Stomach (tissue), 9 donors: Measurements from ENCODE around the gene CARD11. TPM values are rescaled to one million over a fixed set of nuclear protein-coding genes. Genes with fewer than 3 reads are reported as not detected.

Experiments used
- DNase-seq, 2 donors: peaks; one replicate each; pipeline versions ENCODE4 v3.0.0 to v3.0.0-alpha.2; 2013 to 2019
- H3K27ac ChIP-seq, 5 donors: fragments of 200-600 bp in 4 of 5; sonication (generic) in 4 of 5; one replicate each; pipeline ENCODE4 v1.5.1; 2013 to 2019; ENCODE audit warnings: mild to moderate bottlenecking in 1 of 5, moderate library complexity in 1 of 5
- H3K27me3 ChIP-seq, 3 donors: fragments of 200-600 bp; sonication (generic); one replicate each; pipeline ENCODE4 v1.5.1; 2017 to 2019; ENCODE audit warnings: mixed run types in 1 of 3
- H3K36me3 ChIP-seq, 4 donors: fragments of 200-600 bp; sonication (generic); 1 replicate in 3 of 4; 2 replicates in 1 of 4; pipeline ENCODE4 v1.5.1; 2016 to 2019
- H3K4me1 ChIP-seq, 4 donors: fragments of 200-600 bp; sonication (generic); one replicate each; pipeline ENCODE4 v1.5.1; 2016 to 2019
- H3K4me3 ChIP-seq, 4 donors: fragments of 200-600 bp; sonication (generic) in 3 of 4; one replicate each; pipeline ENCODE4 v1.5.1; 2016 to 2019; ENCODE audit warnings: mild to moderate bottlenecking in 1 of 4
- H3K9me3 ChIP-seq, 4 donors: fragments of 200-600 bp; sonication (generic); one replicate each; pipeline ENCODE4 v1.5.1; 2016 to 2019
- EP300 ChIP-seq: sonication (generic); formaldehyde crosslinking; IDR thresholded peaks from one replicate; pipeline ENCODE4 v1.6.1; 2017; ENCODE audit warnings: antibody characterized with exemption
- POLR2A ChIP-seq, 4 donors: fragments of 450-650 bp; IDR thresholded peaks; one replicate each; pipeline ENCODE4 v1.6.1; 2016; ENCODE audit warnings: antibody characterized with exemption in 4 of 4, control low read depth in 2 of 4, mild to moderate bottlenecking in 1 of 4, moderate library complexity in 1 of 4
- POLR2AphosphoS5 ChIP-seq, 3 donors: sonication (generic); formaldehyde crosslinking; IDR thresholded peaks; one replicate each; pipeline ENCODE4 v1.6.1; 2016; ENCODE audit warnings: antibody characterized with exemption in 3 of 3
- WGBS, 5 donors: extraction: QIAGEN DNeasy Blood & Tissue Kit in 3 of 5; methylation state at CpG; one replicate each; pipeline versions ENCODE4 v1.1.5 to v1.1.7; 2013 to 2018; 5-methylcytosine and 5-hydroxymethylcytosine counted together
- intact Hi-C: fragments of 100-400 bp; cut with DNase I; formaldehyde crosslinking; loops from one replicate; pipeline ENCODE4 v1.15.1; 2023; ENCODE audit warnings: low total_unique reads
- polyA plus RNA-seq, 3 donors: library from polyadenylated mRNA; stranded (reverse); fragments of 200-250 nt; gene quantifications; one replicate each; pipeline ENCODE4 v1.2.3, GENCODE V29; 2013
- total RNA-seq, 5 donors: library from RNA; depleted of rRNA; stranded (reverse); fragments of >200 nt; gene quantifications; one replicate each; pipeline versions ENCODE4 v1.1.0 to v1.2.3, GENCODE V29; 2014 to 2016
- TF ChIP-seq, protein P1 (sequence below), 7 experiments: fragments of 450-650 bp in 4 of 7; fragments of 200-600 bp in 3 of 7; sonication (generic) in 3 of 7; IDR thresholded peaks; one replicate each; pipeline ENCODE4 v1.5.1; 2016 to 2019; ENCODE audit warnings: antibody characterized with exemption in 7 of 7, control low read depth in 2 of 7, mild to moderate bottlenecking in 1 of 7
- donor health status: healthy with polysubstance abuse.
- donor health status: Bipolar disorder and iron deficiency.
- donor health status: healthy.

Gene CARD11
- total and polyA plus RNA-seq, 8 donors, result 0.45 to 9.7 (median 1.8) TPM; not detected in 1

DNA sequence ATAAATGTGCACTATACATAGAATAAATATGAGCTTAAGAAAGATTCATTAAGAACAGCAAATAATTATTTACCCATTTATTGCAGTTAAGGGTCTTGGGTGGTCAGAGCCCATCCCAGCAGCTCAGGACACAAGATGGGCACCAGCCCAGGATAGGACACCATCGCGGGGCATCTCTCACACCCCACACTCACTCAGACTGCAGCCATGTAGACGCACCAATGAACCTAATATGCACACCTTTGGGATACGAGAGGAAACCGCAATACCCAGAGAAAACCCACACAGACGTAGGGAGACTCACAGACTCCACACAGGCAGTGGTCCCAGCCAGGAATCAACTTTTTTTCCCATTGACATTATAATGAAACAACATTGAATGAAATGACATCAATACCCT, 36.0 kb downstream of the CARD11 start:
- WGBS, 5 donors, result 86 to 94% (median 92%) methylated on average over 6 of the region's 6 CpGs
- no peak for DNase-seq
- no peaks in the 10 kb centered on the region for H3K27me3 ChIP-seq
- no peak overlapping the region for H3K4me3 ChIP-seq
- no peak overlapping the region for H3K27ac ChIP-seq
- H3K4me1 ChIP-seq, result no peaks in the 10 kb centered on the region
- no peaks in the 10 kb centered on the region for H3K36me3 ChIP-seq
- intact Hi-C loops, result no loop called here
- TF ChIP-seq POLR2A (IDR thresholded peaks at IDR 0.05) (no peak), EP300 (no peak), POLR2AphosphoS5 (IDR thresholded peaks at IDR 0.05) (no peak)
- TF ChIP-seq, protein P1, sequence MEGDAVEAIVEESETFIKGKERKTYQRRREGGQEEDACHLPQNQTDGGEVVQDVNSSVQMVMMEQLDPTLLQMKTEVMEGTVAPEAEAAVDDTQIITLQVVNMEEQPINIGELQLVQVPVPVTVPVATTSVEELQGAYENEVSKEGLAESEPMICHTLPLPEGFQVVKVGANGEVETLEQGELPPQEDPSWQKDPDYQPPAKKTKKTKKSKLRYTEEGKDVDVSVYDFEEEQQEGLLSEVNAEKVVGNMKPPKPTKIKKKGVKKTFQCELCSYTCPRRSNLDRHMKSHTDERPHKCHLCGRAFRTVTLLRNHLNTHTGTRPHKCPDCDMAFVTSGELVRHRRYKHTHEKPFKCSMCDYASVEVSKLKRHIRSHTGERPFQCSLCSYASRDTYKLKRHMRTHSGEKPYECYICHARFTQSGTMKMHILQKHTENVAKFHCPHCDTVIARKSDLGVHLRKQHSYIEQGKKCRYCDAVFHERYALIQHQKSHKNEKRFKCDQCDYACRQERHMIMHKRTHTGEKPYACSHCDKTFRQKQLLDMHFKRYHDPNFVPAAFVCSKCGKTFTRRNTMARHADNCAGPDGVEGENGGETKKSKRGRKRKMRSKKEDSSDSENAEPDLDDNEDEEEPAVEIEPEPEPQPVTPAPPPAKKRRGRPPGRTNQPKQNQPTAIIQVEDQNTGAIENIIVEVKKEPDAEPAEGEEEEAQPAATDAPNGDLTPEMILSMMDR (IDR thresholded peaks at IDR 0.05), result no peak
- peaks cover 0 to 4% (median 2%) of the 10 kb centered on the region in 4 donors for H3K9me3 ChIP-seq

DNA sequence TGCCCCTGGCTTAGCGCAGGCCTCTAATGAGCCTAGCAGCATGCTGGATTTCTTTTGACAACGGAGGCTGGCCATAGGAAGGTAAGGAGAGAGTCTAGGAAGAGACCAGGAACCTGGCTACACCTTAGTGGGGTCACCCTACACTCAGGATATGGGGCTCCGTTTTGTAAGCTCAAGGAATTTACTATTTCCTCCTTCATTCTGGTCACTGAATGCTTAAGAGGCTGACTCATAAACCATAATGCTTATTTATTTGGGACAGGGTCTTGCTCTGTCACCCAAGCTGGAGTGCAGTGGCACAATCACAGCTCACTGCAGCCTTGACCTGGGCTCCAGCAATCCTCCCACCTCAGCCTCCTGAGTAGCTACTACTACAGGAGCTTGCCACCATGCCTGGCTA, 38.4 kb downstream of the CARD11 start:
- H3K27me3 ChIP-seq, result no peaks in the 10 kb centered on the region
- TF ChIP-seq POLR2AphosphoS5 (IDR thresholded peaks at IDR 0.05) (no peak), POLR2A (IDR thresholded peaks at IDR 0.05) (no peak), EP300 (no peak)
- TF ChIP-seq, protein P1 (IDR thresholded peaks at IDR 0.05), result no peak

DNA sequence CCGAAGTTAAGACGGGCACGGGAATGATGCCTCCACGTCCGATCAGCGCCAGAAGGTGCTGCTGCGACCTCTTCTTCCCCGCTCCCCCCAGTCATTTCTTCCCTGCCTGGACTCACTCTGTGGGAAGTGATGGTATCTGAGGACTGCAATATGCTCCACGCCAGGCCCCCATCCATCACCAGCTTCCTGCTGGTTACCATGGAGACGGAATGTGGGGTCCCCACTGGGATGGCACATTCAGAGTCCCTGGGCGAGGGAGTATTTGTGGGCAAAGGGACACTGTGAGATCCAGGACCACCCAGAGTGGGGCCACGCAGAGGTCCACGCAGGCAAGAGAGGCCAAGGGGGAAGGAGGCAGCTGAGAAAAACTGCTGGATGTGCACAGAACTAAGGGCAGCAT, 39.7 kb downstream of the CARD11 start:
- H3K4me3 ChIP-seq, result no peak overlapping the region
- TF ChIP-seq POLR2AphosphoS5 (IDR thresholded peaks at IDR 0.05) (no peak), EP300 (no peak), POLR2A (IDR thresholded peaks at IDR 0.05) (no peak)
- TF ChIP-seq, protein P1 (IDR thresholded peaks at IDR 0.05), result no peak
- no peak overlapping the region for H3K27ac ChIP-seq
- DNase-seq, result no peak
- no peaks in the 10 kb centered on the region for H3K9me3 ChIP-seq
- H3K27me3 ChIP-seq, result no peaks in the 10 kb centered on the region
- 88 to 97% (median 93%) methylated on average over 13 of the region's 13 CpGs for WGBS, 5 donors
- no peaks in the 10 kb centered on the region for H3K36me3 ChIP-seq
- no peaks in the 10 kb centered on the region for H3K4me1 ChIP-seq
- intact Hi-C loops, result no loop called here

More for the DNA sequence above, 38.4 kb downstream of the CARD11 start:
- DNase-seq, result no peak
- Histone ChIP-seq H3K36me3 (no peaks in the 10 kb centered on the region), H3K4me1 (no peaks in the 10 kb centered on the region), H3K27ac (no peak overlapping the region), H3K9me3 (no peaks in the 10 kb centered on the region), H3K4me3 (no peak overlapping the region)
- intact Hi-C loops, result no loop called here
- 83 to 90% (median 88%) methylated on average over 3 of the region's 3 CpGs for WGBS, 5 donors

DNA sequence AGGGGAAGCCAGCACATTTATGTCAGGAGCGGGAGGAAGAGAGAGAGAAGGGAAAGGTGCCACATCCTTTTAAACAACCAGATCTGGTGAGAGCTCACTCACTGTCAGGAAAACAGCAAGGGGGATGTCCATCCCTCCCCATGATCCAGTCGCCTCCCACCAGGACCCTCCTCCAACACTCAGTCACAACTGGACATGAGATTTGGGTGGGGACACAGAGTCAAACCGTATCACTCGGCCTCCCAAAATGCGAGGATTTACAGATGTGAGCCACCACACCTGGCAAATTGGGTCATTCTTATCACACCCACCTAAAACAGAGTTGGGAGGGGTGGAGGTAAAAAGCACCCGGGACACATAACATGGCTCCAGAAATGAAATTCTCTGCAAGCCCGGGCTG, 41.0 kb downstream of the CARD11 start:
- H3K27me3 ChIP-seq, result no peaks in the 10 kb centered on the region
- no peak overlapping the region for H3K4me3 ChIP-seq
- H3K9me3 ChIP-seq, result no peaks in the 10 kb centered on the region
- no peaks in the 10 kb centered on the region for H3K36me3 ChIP-seq
- no peak for DNase-seq
- intact Hi-C loops, result no loop called here
- H3K4me1 ChIP-seq, result no peaks in the 10 kb centered on the region
- H3K27ac ChIP-seq, result no peak overlapping the region
- TF ChIP-seq POLR2AphosphoS5 (IDR thresholded peaks at IDR 0.05) (no peak), POLR2A (IDR thresholded peaks at IDR 0.05) (no peak), EP300 (no peak)
- TF ChIP-seq, protein P1 (IDR thresholded peaks at IDR 0.05), result no peak
- 83 to 89% (median 84%) methylated on average over 7 of the region's 7 CpGs for WGBS, 5 donors
